HepG2 (cell line): ENCODE results near the gene NCMAP. TPM values are rescaled to one million over a fixed set of nuclear protein-coding genes. Genes with fewer than 3 reads are reported as not detected.
A peak's percentile ranks its signal among the peaks of the same experiment; 100 is the strongest.

Experiments used
- ATAC-seq: fragments of 200-7000 bp; cut with Tn5 transposase; 3 replicates; pipeline ENCODE4 v1.9.1; 2020; ENCODE audit warnings: mild to moderate bottlenecking, moderate library complexity
- BruUV-seq: library from RNA; stranded (reverse); fragments of 400-500 nt; replicated peaks from 2 replicates; lab custom pipeline; 2021; lab: Mats Ljungman, UMichigan
- CTCF ChIA-PET: fragments of 300-600 bp; formaldehyde crosslinking; extraction: SDS; loops from one replicate; lab custom pipeline; 2021; ENCODE audit warnings: low total read pairs, inconsistent platforms, low intra/inter-chr PET ratio; lab: Yijun Ruan, JAX
- POLR2A ChIA-PET: fragments of 350-600 bp; sonication (Branson Sonifier 250); formaldehyde crosslinking; loops from one replicate; lab custom pipeline; 2020; ENCODE audit warnings: antibody characterized with exemption, inconsistent platforms; lab: Yijun Ruan, JAX
- DNase-seq: peaks from one replicate; pipeline ENCODE4 v3.0.0-alpha.2; 2015; ENCODE audit warnings: low spot score
- FAIRE-seq: peaks from 3 replicates; lab custom pipeline; 2011; peaks lifted over from hg19 to GRCh38; lab: Jason Lieb, UNC
- H2AFZ ChIP-seq: one replicate; pipeline ENCODE4 v1.6.1; 2011; ENCODE audit warnings: low read length, inconsistent platforms
- H3K27ac ChIP-seq: fragments of 300-600 bp; 3 replicates; pipeline ENCODE4 v1.8.0; 2011; ENCODE audit warnings: mixed run types, mild to moderate bottlenecking, mixed read lengths, low read length, inconsistent platforms; ENCODE audit not compliant: insufficient read depth; ENCODE audit errors: extremely low read length
- H3K27me3 ChIP-seq, 2 experiments: fragments of 200-600 bp in 1 of 2; 2 replicates in 1 of 2; 3 replicates in 1 of 2; pipeline versions ENCODE4 v1.6.0 to v1.8.0; 2011; ENCODE audit warnings: low read length in 2 of 2, mild to moderate bottlenecking in 2 of 2, moderate library complexity in 2 of 2, inconsistent platforms in 1 of 2; ENCODE audit not compliant: insufficient read depth in 2 of 2, control insufficient read depth in 1 of 2
- H3K36me3 ChIP-seq, 2 experiments: fragments of 200-600 bp in 1 of 2; replicated peaks in 1 of 2; 2 replicates in 1 of 2; 3 replicates in 1 of 2; pipeline versions ENCODE4 v1.5.1 to v1.8.0; 2011; ENCODE audit warnings: low read length in 2 of 2, inconsistent platforms in 1 of 2; ENCODE audit not compliant: insufficient read depth in 2 of 2, control insufficient read depth in 1 of 2
- H3K4me1 ChIP-seq: 2 replicates; pipeline ENCODE4 v1.5.1; 2012; ENCODE audit warnings: low read length, inconsistent platforms; ENCODE audit not compliant: insufficient read depth
- H3K4me2 ChIP-seq: 2 replicates; pipeline ENCODE4 v1.6.0; 2011; ENCODE audit warnings: low read depth, low read length, inconsistent platforms
- H3K4me3 ChIP-seq, 3 experiments: fragments of 200-600 bp in 1 of 3; sonication (generic), shearing (Covaris generic) in 1 of 3; replicated peaks in 1 of 3; 2 replicates each; pipeline ENCODE4 v1.5.1; 2011 to 2016; ENCODE audit warnings: low read length in 3 of 3, inconsistent platforms in 2 of 3, low read depth in 2 of 3, mild to moderate bottlenecking in 2 of 3, control low read depth in 1 of 3, mixed read lengths in 1 of 3; ENCODE audit not compliant: insufficient read depth in 1 of 3
- H3K79me2 ChIP-seq: one replicate; pipeline ENCODE4 v1.6.1; 2011; ENCODE audit warnings: low read length, inconsistent platforms; ENCODE audit not compliant: insufficient read depth
- H3K9ac ChIP-seq: 2 replicates; pipeline ENCODE4 v1.6.0; 2011; ENCODE audit warnings: mild to moderate bottlenecking, low read depth, low read length, inconsistent platforms; ENCODE audit not compliant: insufficient read depth
- H3K9me3 ChIP-seq: 2 replicates; pipeline ENCODE4 v1.5.1; 2012; ENCODE audit warnings: mild to moderate bottlenecking, low read length
- H4K20me1 ChIP-seq: 2 replicates; pipeline ENCODE4 v1.6.0; 2011; ENCODE audit warnings: inconsistent platforms, mild to moderate bottlenecking, low read length, moderate library complexity; ENCODE audit not compliant: insufficient read depth
- ELF1 ChIP-seq: sonication (generic); formaldehyde crosslinking; IDR thresholded peaks from 2 replicates; pipeline ENCODE4 v1.4.0; 2020; ENCODE audit warnings: missing genetic modification reagents
- ETS1 ChIP-seq: sonication (generic); formaldehyde crosslinking; IDR thresholded peaks from 2 replicates; pipeline ENCODE4 v1.4.0; 2020; ENCODE audit warnings: missing genetic modification reagents
- GATAD1 ChIP-seq: IDR thresholded peaks from 2 replicates; pipeline ENCODE4 v1.6.1; 2016; ENCODE audit warnings: missing genetic modification reagents, missing compliant biosample characterization
- HNF4A ChIP-seq: sonication (generic); formaldehyde crosslinking; IDR thresholded peaks from 2 replicates; pipeline ENCODE4 v1.4.0; 2020; ENCODE audit warnings: missing genetic modification reagents
- MAFK ChIP-seq, 2 experiments: IDR thresholded peaks in 1 of 2; conservative IDR thresholded peaks in 1 of 2; 2 replicates each; pipeline ENCODE4 v1.6.1; 2011; ENCODE audit warnings: improper control_type of control experiment in 2 of 2, low read length in 2 of 2
- NR2F6 ChIP-seq, 2 experiments: IDR thresholded peaks; 2 replicates each; pipeline ENCODE4 v1.6.1; 2016; ENCODE audit warnings: antibody characterized with exemption in 1 of 2, mild to moderate bottlenecking in 1 of 2
- RXRA ChIP-seq: sonication (generic); formaldehyde crosslinking; IDR thresholded peaks from 2 replicates; pipeline ENCODE4 v1.5.1; 2020; ENCODE audit warnings: missing genetic modification reagents
- THAP8 ChIP-seq: sonication (generic); formaldehyde crosslinking; IDR thresholded peaks from 2 replicates; pipeline ENCODE4 v1.5.1; 2020; ENCODE audit warnings: missing genetic modification reagents, mild to moderate bottlenecking, borderline replicate concordance
- YEATS4 ChIP-seq: sonication (generic); formaldehyde crosslinking; IDR thresholded peaks from 2 replicates; pipeline ENCODE4 v1.4.0; 2020; ENCODE audit warnings: missing genetic modification reagents, borderline replicate concordance
- ZBED4 ChIP-seq: sonication (generic); formaldehyde crosslinking; IDR thresholded peaks from 2 replicates; pipeline ENCODE4 v1.4.0; 2020; ENCODE audit warnings: missing genetic modification reagents, borderline replicate concordance
- ZBTB34 ChIP-seq: sonication (generic); formaldehyde crosslinking; IDR thresholded peaks from 2 replicates; pipeline ENCODE4 v1.8.0; 2022; ENCODE audit warnings: mild to moderate bottlenecking, missing genetic modification reagents
- ZFP91 ChIP-seq: sonication (generic); formaldehyde crosslinking; IDR thresholded peaks from 2 replicates; pipeline ENCODE4 v1.9.0; 2022; ENCODE audit warnings: missing genetic modification reagents, mild to moderate bottlenecking, borderline replicate concordance
- ZNF282 ChIP-seq: fragments of 450-650 bp; IDR thresholded peaks from 2 replicates; pipeline ENCODE4 v1.6.1; 2018; ENCODE audit not compliant: partially characterized antibody
- ZNF652 ChIP-seq: IDR thresholded peaks from 2 replicates; pipeline ENCODE4 v1.6.1; 2016; ENCODE audit warnings: low read depth, borderline replicate concordance
- WGBS: methylation state at CpG from one replicate; pipeline ENCODE4 v1.1.6; 2017; ENCODE audit warnings: low lambda C conversion rate; 5-methylcytosine and 5-hydroxymethylcytosine counted together
- in situ Hi-C: cut with HindIII; loops from 2 replicates; pipeline ENCODE4 v1.10.0; 2017; ENCODE audit warnings: low pct_unique_long_range_greater_than_20kb; ENCODE audit not compliant: extremely low pct_ligation_motif_present
- intact Hi-C: fragments of 100-400 bp; cut with micrococcal nuclease; formaldehyde crosslinking; loops from one replicate; pipeline ENCODE4 v1.10.0; 2022; ENCODE audit not compliant: unreplicated experiment
- polyA plus RNA-seq, 8 experiments: library from polyadenylated mRNA; depleted of rRNA in 3 of 8; stranded (reverse) in 7 of 8; unstranded in 1 of 8; fragments of >200 nt; fragmentation: Illumina TruSeq in 4 of 8; extraction: Trizol in 4 of 8; gene quantifications; 2 replicates each; pipeline versions ENCODE4 v1.2.1 to v1.2.3, GENCODE V29; 2011 to 2016; ENCODE audit warnings: low read depth in 4 of 8, missing spikeins in 1 of 8, mixed read lengths in 1 of 8; ENCODE audit not compliant: insufficient read depth in 1 of 8
- total RNA-seq, 5 experiments: library from RNA; depleted of rRNA; stranded (reverse); fragments of >200 nt; fragmentation: Illumina TruSeq; extraction: Trizol; gene quantifications; 2 replicates each; pipeline ENCODE4 v1.2.3, GENCODE V29; 2016; ENCODE audit warnings: low read depth in 1 of 5

Gene NCMAP
- total and polyA plus RNA-seq, 2 of the 13 experiments (the other 11 are each of a cell fraction or from before 2014, with no cell fraction given), result 2.7 to 20.0 TPM

- Histone ChIP-seq H3K4me1 (peaks cover 55% of the 10 kb centered on the region), H3K4me3 (no peak overlapping the region), H3K9me3 (no peaks in the 10 kb centered on the region), H3K4me2 (no peak overlapping the region), H4K20me1 (no peaks in the 10 kb centered on the region), H3K36me3 (no peaks in the 10 kb centered on the region; a peak in 1 of 5 replicates), H3K27me3 (no peaks in the 10 kb centered on the region), H2AFZ (no peak overlapping the region), H3K79me2 (no peaks in the 10 kb centered on the region), H3K27ac (peak overlapping the region; percentile 41), H3K9ac (no peak overlapping the region)
- CTCF ChIA-PET, result interaction anchor here (1.6 to 1.7 kb wide), 3 partner anchors 19 to 171 kb away, joined by 5 to 8 read pairs (median 6); partner anchors contain the start of gene NIPAL3
- POLR2A ChIA-PET, result interaction anchor here (2.3 kb wide), 1 partner anchor 84 kb away, joined by 7 read pairs; the partner anchor contains the start of gene RCAN3
- intact Hi-C loops, result loop anchor here (5.0 kb wide), 1 partner anchor 51 kb away; no protein-coding TSS in a partner anchor
- no TSS peak for BruUV-seq
- 60% methylated on average over 10 of the region's 10 CpGs for WGBS
- DNase-seq (peak; percentile 35), ATAC-seq (peak; percentile 18; the same call in 1 of the 3 replicates), FAIRE-seq (peak; percentile 49)
- in situ Hi-C loops, result no loop called here
- TF ChIP-seq ETS1 (CRISPR knock-in tag) (no peak), HNF4A (CRISPR knock-in tag) (peak; percentile 78), ZNF652 (no peak), NR2F6 (IDR thresholded peaks at IDR 0.05) (peak; percentile 15; the same call in 1 of the 2 replicates), NR2F6 (CRISPR knock-in tag; IDR thresholded peaks at IDR 0.05) (no peak), ZBTB34 (CRISPR knock-in tag) (no peak), ZNF282 (no peak), ZBED4 (CRISPR knock-in tag) (no peak), MAFK (conservative IDR thresholded peaks at IDR 0.05 in 1 of 2, IDR thresholded peaks at IDR 0.05 in 1 of 2; ENCODE audit: low read length in 2 of 2) (no peak), RXRA (CRISPR knock-in tag) (0 out of 2 replicates have a peak, but pooled peaks have one; percentile 51), GATAD1 (CRISPR knock-in tag) (no peak), ZFP91 (CRISPR knock-in tag) (0 out of 2 replicates have a peak, but pooled peaks have one; percentile 20), YEATS4 (CRISPR knock-in tag) (no peak), ELF1 (CRISPR knock-in tag) (0 out of 2 replicates have a peak, but pooled peaks have one; percentile 12), THAP8 (no peak)
Measured at GRCh38 chr1:24586119-24586518, 30.2 kb downstream of the NCMAP start.
